ENCODE measurements around the gene LAMB1. TPM values are rescaled to one million over a fixed set of nuclear protein-coding genes. Genes with fewer than 3 reads are reported as not detected.

LAMB1 gene
- total and polyA plus RNA-seq, 4 donors, result 95.9 to 285 (median 173) TPM

DNA sequence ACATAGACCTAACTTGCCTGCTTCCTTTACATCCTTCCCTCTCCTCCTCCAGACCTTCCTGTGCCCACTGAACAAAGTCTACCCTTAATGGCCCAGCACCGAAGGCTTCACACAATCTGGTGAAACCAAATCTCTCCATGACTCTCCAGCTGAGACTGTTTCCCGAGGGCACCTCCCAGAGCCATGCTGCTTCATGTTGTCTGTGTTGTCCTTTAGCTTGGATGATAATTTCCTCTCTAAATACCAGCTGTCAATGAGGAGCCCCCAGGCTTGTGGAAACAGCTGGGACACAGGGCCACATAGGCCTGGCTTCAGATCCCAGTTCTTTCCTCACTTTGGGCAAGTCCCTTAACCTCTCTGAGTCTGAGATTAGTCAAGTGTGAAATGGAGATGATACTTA, 57.6 kb downstream of the LAMB1 start:
- TF ChIP-seq, protein P1, sequence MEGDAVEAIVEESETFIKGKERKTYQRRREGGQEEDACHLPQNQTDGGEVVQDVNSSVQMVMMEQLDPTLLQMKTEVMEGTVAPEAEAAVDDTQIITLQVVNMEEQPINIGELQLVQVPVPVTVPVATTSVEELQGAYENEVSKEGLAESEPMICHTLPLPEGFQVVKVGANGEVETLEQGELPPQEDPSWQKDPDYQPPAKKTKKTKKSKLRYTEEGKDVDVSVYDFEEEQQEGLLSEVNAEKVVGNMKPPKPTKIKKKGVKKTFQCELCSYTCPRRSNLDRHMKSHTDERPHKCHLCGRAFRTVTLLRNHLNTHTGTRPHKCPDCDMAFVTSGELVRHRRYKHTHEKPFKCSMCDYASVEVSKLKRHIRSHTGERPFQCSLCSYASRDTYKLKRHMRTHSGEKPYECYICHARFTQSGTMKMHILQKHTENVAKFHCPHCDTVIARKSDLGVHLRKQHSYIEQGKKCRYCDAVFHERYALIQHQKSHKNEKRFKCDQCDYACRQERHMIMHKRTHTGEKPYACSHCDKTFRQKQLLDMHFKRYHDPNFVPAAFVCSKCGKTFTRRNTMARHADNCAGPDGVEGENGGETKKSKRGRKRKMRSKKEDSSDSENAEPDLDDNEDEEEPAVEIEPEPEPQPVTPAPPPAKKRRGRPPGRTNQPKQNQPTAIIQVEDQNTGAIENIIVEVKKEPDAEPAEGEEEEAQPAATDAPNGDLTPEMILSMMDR (IDR thresholded peaks at IDR 0.05; ENCODE audit: control extremely low read depth, extremely low read depth), result no peak
- H3K4me3 ChIP-seq, result no peak overlapping the region
- H3K27me3 ChIP-seq (ENCODE audit: control insufficient read depth in 3 of 3, insufficient read depth in 3 of 3, low read length in 2 of 3), result no peaks in the 10 kb centered on the region
- H3K9ac ChIP-seq (ENCODE audit: insufficient read depth in 1 of 2, low read length in 2 of 2), result no peak overlapping the region
- peaks cover 0 to 36% (median 16%) of the 10 kb centered on the region in 4 donors for H3K36me3 ChIP-seq (ENCODE audit: control insufficient read depth in 4 of 4, insufficient read depth in 4 of 4, low read length in 4 of 4)
- H3K27ac ChIP-seq (ENCODE audit: low read depth in 1 of 2, low read length in 1 of 2), result no peak overlapping the region
- H3K4me1 ChIP-seq (ENCODE audit: control insufficient read depth in 5 of 5, insufficient read depth in 5 of 5, low read length in 5 of 5), result peaks cover 0 to 4% (median 3%) of the 10 kb centered on the region in 5 donors
- WGBS, 2 donors, result 89 to 94% methylated on average over 2 of the region's 2 CpGs
- no peaks in the 10 kb centered on the region for H3K9me3 ChIP-seq (ENCODE audit: control insufficient read depth in 4 of 4, insufficient read depth in 3 of 4, low read length in 3 of 4)
- ATAC-seq (ENCODE audit: insufficient read depth, low FRiP score), result no peak
- DNase-seq, result no peak

DNA sequence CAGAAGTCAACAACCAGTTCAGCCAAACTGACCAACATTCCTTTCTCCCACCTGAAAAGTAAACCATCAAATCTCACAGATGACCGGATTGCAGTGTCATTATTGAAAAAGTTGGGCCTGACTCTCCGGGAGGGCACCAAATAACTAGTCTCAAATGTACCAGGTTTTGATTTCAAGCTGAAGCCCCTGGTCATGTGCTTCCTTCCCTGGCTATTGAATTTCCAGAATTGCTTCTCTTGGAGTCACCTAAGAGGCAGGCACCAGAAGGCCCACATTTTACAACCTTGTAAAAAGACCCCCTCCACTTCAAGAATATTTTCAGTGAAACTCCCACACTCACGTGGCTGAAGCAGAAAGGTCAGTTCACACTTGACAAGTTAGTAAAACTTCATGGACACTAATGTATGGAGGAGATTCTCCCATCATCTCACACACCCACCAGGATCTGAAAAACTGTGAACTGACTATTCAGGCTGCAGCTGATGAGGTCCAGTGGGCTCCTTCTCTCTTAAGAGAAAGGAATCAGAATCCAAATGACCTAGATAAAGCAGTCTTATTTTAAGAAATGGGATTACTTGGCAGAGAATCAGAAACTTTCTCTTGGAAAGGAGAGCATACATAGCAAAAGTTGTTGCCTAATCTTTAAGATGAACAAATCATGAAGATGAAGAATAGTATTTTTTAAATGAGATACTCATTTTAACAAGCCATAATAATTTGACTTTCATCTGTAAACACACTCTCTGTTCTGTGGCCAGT, 58.4 kb downstream of the LAMB1 start:
- TF ChIP-seq, protein P1 (IDR thresholded peaks at IDR 0.05; ENCODE audit: control extremely low read depth, extremely low read depth), result no peak
- Histone ChIP-seq H3K4me1 (ENCODE audit: control insufficient read depth in 5 of 5, insufficient read depth in 5 of 5, low read length in 5 of 5) (peaks cover 0 to 10% (median 4%) of the 10 kb centered on the region in 5 donors), H3K9ac (ENCODE audit: insufficient read depth in 1 of 2, low read length in 2 of 2) (no peak overlapping the region), H3K27ac (ENCODE audit: low read depth in 1 of 2, low read length in 1 of 2) (no peak overlapping the region), H3K9me3 (ENCODE audit: control insufficient read depth in 4 of 4, insufficient read depth in 3 of 4, low read length in 3 of 4) (no peaks in the 10 kb centered on the region), H3K27me3 (ENCODE audit: control insufficient read depth in 3 of 3, insufficient read depth in 3 of 3, low read length in 2 of 3) (no peaks in the 10 kb centered on the region), H3K4me3 (no peak overlapping the region), H3K36me3 (ENCODE audit: control insufficient read depth in 4 of 4, insufficient read depth in 4 of 4, low read length in 4 of 4) (peaks cover 5 to 36% (median 18%) of the 10 kb centered on the region in 4 donors)
- WGBS, 2 donors, result 81 to 89% methylated on average over 3 of the region's 3 CpGs
- ATAC-seq (ENCODE audit: insufficient read depth, low FRiP score), result no peak
- peak in 1 of 3 donors; percentile 20 for DNase-seq

DNA sequence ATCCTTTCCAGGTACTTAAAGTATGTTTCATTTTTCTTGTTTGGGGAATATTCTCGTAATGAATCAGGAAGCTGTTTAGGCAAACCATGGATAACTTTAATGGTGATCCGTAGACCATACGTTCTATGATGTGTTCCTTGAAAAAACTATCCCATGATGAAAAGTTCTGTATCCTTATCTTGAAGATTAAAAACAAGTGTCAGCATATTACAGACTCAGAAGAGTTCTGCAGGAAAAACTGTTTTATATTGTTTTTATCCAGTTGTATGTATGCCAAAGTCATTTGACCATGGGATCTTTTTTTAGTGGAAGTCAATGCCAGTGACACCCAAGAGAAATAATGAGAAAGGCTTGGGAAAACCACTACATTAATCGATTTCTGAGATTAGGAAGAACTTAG, 59.9 kb downstream of the LAMB1 start:
- H3K4me1 ChIP-seq (ENCODE audit: control insufficient read depth in 5 of 5, insufficient read depth in 5 of 5, low read length in 5 of 5), result peaks cover 4 to 21% (median 7%) of the 10 kb centered on the region in 5 donors
- TF ChIP-seq, protein P1 (IDR thresholded peaks at IDR 0.05; ENCODE audit: control extremely low read depth, extremely low read depth), result no peak
- no peak for DNase-seq
- H3K36me3 ChIP-seq (ENCODE audit: control insufficient read depth in 4 of 4, insufficient read depth in 4 of 4, low read length in 4 of 4), result peaks cover 8 to 31% (median 15%) of the 10 kb centered on the region in 4 donors
- no peak overlapping the region for H3K27ac ChIP-seq (ENCODE audit: low read depth in 1 of 2, low read length in 1 of 2)
- H3K9ac ChIP-seq (ENCODE audit: insufficient read depth in 1 of 2, low read length in 2 of 2), result no peak overlapping the region
- WGBS, 2 donors, result 94 to 96% methylated on average over 4 of the region's 4 CpGs
- ATAC-seq (ENCODE audit: insufficient read depth, low FRiP score), result no peak
- H3K9me3 ChIP-seq (ENCODE audit: control insufficient read depth in 4 of 4, insufficient read depth in 3 of 4, low read length in 3 of 4), result no peaks in the 10 kb centered on the region
- H3K27me3 ChIP-seq (ENCODE audit: control insufficient read depth in 3 of 3, insufficient read depth in 3 of 3, low read length in 2 of 3), result no peaks in the 10 kb centered on the region
- no peak overlapping the region for H3K4me3 ChIP-seq

Data from lung (tissue), 12 donors.